A673 (cell line): Measurements from ENCODE around the gene PERM1. TPM values are rescaled to one million over a fixed set of nuclear protein-coding genes. Genes with fewer than 3 reads are reported as not detected.

Experiments used
- BruUV-seq: library from RNA; stranded (reverse); fragments of 400-500 nt; replicated peaks from 2 replicates; lab custom pipeline; 2021; lab: Mats Ljungman, UMichigan
- CTCF ChIA-PET: fragments of 300-600 bp; sonication (Branson Sonifier 250); formaldehyde crosslinking; loops from one replicate; lab custom pipeline; 2022; ENCODE audit warnings: antibody characterized with exemption; lab: Charles Lee
- POLR2A ChIA-PET: fragments of 300-600 bp; sonication (Branson Sonifier 250); formaldehyde crosslinking; loops from one replicate; lab custom pipeline; 2022; ENCODE audit warnings: antibody characterized with exemption; ENCODE audit not compliant: low non-redundant PET; lab: Charles Lee
- DNase-seq: peaks from one replicate; pipeline ENCODE4 v3.0.0-alpha.2; 2015; ENCODE audit warnings: low spot score
- H3K27ac ChIP-seq: fragments of 200-600 bp; sonication (generic); 2 replicates; pipeline ENCODE4 v1.5.1; 2016; ENCODE audit warnings: mixed run types, low read depth, mild to moderate bottlenecking, mixed read lengths, antibody characterized with exemption, low read length; ENCODE audit not compliant: poor library complexity, severe bottlenecking
- H3K27me3 ChIP-seq: fragments of 200-600 bp; sonication (generic); replicated peaks from 2 replicates; pipeline ENCODE4 v1.6.1; 2017; ENCODE audit warnings: mixed run types, low read depth, mild to moderate bottlenecking, mixed read lengths, antibody characterized with exemption, low read length; ENCODE audit not compliant: insufficient read depth, poor library complexity
- H3K36me3 ChIP-seq: fragments of 200-600 bp; sonication (generic); 2 replicates; pipeline ENCODE4 v1.6.1; 2016; ENCODE audit warnings: mixed run types, mild to moderate bottlenecking, mixed read lengths, antibody characterized with exemption, low read length; ENCODE audit not compliant: insufficient read depth, poor library complexity, severe bottlenecking
- H3K4me1 ChIP-seq: fragments of 200-600 bp; sonication (generic); 2 replicates; pipeline ENCODE4 v1.6.1; 2017; ENCODE audit warnings: mixed run types, mild to moderate bottlenecking, mixed read lengths, antibody characterized with exemption, low read length; ENCODE audit not compliant: insufficient read depth, poor library complexity, severe bottlenecking
- H3K4me3 ChIP-seq: fragments of 200-600 bp; sonication (generic); 2 replicates; pipeline ENCODE4 v1.5.1; 2016; ENCODE audit warnings: low read depth, mixed run types, mild to moderate bottlenecking, mixed read lengths, low read length; ENCODE audit not compliant: poor library complexity, severe bottlenecking
- H3K9me3 ChIP-seq: fragments of 200-600 bp; sonication (generic); 2 replicates; pipeline ENCODE4 v1.6.1; 2016; ENCODE audit warnings: mixed run types, low read depth, mild to moderate bottlenecking, mixed read lengths, antibody characterized with exemption, low read length; ENCODE audit not compliant: poor library complexity, severe bottlenecking
- EZH2 ChIP-seq: fragments of 200-600 bp; sonication (generic); IDR thresholded peaks from 2 replicates; pipeline ENCODE4 v1.6.1; 2017; ENCODE audit warnings: borderline replicate concordance, low read depth, mild to moderate bottlenecking, mixed read lengths, antibody characterized with exemption, low read length; ENCODE audit not compliant: poor library complexity, severe bottlenecking
- intact Hi-C: fragments of 100-400 bp; cut with micrococcal nuclease; formaldehyde crosslinking; loops from one replicate; pipeline ENCODE4 v1.10.0; 2022; ENCODE audit not compliant: unreplicated experiment
- total RNA-seq: library from RNA; stranded (reverse); gene quantifications from 2 replicates; pipeline ENCODE4 v1.2.3, GENCODE V29; 2021
- TF ChIP-seq, protein P1 (sequence below): fragments of 300-800, 200-600 bp; sonication (generic); conservative IDR thresholded peaks from 2 replicates; pipeline ENCODE4 v1.5.1; 2017; ENCODE audit warnings: low read depth, mild to moderate bottlenecking, antibody characterized with exemption, low read length, moderate library complexity, mixed read lengths

The PERM1 gene
- total RNA-seq, 1 experiment from 2014 or later: not detected

GRCh38 chr1:967466-968343, 14.2 kb downstream of the PERM1 start:
- TF ChIP-seq, protein P1, sequence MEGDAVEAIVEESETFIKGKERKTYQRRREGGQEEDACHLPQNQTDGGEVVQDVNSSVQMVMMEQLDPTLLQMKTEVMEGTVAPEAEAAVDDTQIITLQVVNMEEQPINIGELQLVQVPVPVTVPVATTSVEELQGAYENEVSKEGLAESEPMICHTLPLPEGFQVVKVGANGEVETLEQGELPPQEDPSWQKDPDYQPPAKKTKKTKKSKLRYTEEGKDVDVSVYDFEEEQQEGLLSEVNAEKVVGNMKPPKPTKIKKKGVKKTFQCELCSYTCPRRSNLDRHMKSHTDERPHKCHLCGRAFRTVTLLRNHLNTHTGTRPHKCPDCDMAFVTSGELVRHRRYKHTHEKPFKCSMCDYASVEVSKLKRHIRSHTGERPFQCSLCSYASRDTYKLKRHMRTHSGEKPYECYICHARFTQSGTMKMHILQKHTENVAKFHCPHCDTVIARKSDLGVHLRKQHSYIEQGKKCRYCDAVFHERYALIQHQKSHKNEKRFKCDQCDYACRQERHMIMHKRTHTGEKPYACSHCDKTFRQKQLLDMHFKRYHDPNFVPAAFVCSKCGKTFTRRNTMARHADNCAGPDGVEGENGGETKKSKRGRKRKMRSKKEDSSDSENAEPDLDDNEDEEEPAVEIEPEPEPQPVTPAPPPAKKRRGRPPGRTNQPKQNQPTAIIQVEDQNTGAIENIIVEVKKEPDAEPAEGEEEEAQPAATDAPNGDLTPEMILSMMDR: no peak
- ChIA-PET POLR2A (no interaction called here), CTCF (no interaction called here)
- no peak overlapping the region for H3K27ac ChIP-seq
- H3K4me3 ChIP-seq: no peak overlapping the region
- DNase-seq: no peak
- H3K27me3 ChIP-seq: peaks cover 25% of the 10 kb centered on the region
- BruUV-seq: no TSS peak
- H3K4me1 ChIP-seq: peaks cover 8% of the 10 kb centered on the region
- no peaks in the 10 kb centered on the region for H3K9me3 ChIP-seq
- intact Hi-C loops: no loop called here
- H3K36me3 ChIP-seq: no peaks in the 10 kb centered on the region

DNA sequence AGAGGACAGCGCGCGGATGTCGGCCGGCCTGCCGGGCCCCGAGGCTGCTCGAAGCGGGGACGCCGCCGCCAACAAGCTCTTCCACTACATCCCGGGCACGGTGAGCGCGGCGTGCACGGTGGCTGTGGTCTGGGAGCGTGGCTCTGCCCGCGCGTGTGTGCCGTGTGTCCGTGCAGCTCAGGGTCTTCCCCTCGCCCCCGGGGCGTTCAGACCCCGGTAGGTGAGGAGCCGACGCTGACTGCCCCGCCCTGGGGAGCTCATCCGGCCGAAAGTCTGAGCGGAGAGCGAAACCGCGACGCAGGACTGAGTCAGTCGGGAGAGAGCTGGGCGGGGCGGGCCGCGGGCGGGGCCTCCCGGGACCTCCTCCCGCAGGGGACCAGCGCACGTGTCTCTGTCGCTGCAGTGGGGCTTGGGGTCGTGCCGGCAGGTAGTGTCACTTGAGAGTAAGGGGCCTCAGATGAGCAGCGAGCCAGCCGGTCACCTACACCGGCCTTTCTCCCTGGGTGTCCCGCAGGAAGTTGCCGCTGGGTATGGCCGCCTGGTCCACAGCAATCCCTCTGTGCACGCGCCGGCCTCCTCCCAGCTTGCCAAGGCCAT, 15.1 kb downstream of the PERM1 start:
- BruUV-seq: no TSS peak
- POLR2A ChIA-PET: no interaction called here

GRCh38 chr1:966135-966703, 15.7 kb downstream of the PERM1 start, which contains the start of gene PLEKHN1:
TSS of gene PLEKHN1 (plus strand) at chr1:966482. CDS start at chr1:966532, 50 bp downstream.
- intact Hi-C loops: no loop called here
- H3K9me3 ChIP-seq: no peaks in the 10 kb centered on the region
- H3K27ac ChIP-seq: no peak within 1 kb of the TSS
- peak within 1 kb of the TSS; percentile 51 for H3K4me3 ChIP-seq
- DNase-seq: no peak
- ChIA-PET POLR2A (no interaction called here), CTCF (no interaction called here)
- H3K27me3 ChIP-seq: peaks cover 13% of the 10 kb centered on the region
- H3K4me1 ChIP-seq: peaks cover 8% of the 10 kb centered on the region
- no peak for TF ChIP-seq EZH2
- TF ChIP-seq, protein P1: no peak
- BruUV-seq: no TSS peak
- peaks cover 6% of the 10 kb centered on the region for H3K36me3 ChIP-seq

More for the DNA sequence above, 15.1 kb downstream of the PERM1 start:
- CTCF ChIA-PET: no interaction called here
- Histone ChIP-seq H3K4me3 (peak overlapping the region; percentile 51), H3K27me3 (peaks cover 18% of the 10 kb centered on the region), H3K9me3 (no peaks in the 10 kb centered on the region), H3K27ac (no peak overlapping the region), H3K36me3 (peaks cover 6% of the 10 kb centered on the region), H3K4me1 (peaks cover 8% of the 10 kb centered on the region)
- peak; percentile 63 for DNase-seq
- TF ChIP-seq, protein P1: no peak
- TF ChIP-seq EZH2: no peak
- intact Hi-C loops: no loop called here
